ENCODE measurements around the gene ZNF219. TPM values are rescaled to one million over a fixed set of nuclear protein-coding genes. Genes with fewer than 3 reads are reported as not detected.

Gene ZNF219
- total and polyA plus RNA-seq, 2 of the 13 experiments (the other 11 are each of a cell fraction or from before 2014, with no cell fraction given), result 34.5 to 36.6 TPM

DNA sequence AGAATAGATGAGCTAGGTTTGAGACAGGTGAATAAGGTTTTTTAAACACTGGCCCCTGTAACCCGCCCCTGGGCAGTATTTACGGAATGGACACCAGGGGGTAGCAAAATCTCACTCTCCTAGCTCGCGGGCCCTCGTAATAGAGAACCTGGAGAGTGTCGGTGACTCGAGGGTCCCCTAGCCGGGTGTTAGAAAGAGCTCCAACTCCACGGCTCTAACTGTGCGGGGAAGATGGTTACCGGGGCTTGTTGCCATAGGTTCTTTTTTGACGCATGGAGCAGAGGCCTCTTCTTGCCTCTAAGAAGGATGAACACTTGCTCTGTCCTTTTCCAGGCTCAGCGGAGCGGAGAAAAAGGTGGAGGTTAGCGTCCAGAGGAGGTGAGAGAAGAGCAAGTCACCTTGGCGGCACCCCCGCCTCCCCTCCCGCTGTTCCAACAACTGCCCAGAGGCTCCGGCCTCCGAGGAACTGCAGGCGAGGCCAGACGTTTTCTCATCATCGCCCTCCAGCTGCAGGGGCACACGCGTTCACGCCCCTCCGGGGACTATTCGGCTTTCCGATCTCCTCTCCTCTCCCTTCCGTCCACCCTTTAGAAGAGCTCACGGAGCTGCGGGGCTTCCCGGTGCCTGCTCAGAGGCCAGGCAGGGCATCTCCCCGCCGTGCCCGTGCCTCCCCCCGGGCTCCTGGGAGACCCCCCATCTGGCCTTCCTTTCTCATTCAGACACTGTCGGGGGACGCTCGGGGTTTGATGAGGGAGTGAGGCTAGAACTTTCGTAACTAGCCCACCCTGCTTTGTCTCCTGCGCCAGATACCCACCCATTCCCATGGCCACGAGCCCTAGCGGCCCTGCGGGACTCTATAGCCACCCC, 29.7 kb downstream of the ZNF219 start (continued):
- TF ChIP-seq, protein P1, sequence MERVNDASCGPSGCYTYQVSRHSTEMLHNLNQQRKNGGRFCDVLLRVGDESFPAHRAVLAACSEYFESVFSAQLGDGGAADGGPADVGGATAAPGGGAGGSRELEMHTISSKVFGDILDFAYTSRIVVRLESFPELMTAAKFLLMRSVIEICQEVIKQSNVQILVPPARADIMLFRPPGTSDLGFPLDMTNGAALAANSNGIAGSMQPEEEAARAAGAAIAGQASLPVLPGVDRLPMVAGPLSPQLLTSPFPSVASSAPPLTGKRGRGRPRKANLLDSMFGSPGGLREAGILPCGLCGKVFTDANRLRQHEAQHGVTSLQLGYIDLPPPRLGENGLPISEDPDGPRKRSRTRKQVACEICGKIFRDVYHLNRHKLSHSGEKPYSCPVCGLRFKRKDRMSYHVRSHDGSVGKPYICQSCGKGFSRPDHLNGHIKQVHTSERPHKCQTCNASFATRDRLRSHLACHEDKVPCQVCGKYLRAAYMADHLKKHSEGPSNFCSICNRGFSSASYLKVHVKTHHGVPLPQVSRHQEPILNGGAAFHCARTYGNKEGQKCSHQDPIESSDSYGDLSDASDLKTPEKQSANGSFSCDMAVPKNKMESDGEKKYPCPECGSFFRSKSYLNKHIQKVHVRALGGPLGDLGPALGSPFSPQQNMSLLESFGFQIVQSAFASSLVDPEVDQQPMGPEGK (CRISPR knock-in tag; IDR thresholded peaks at IDR 0.05), result peak; percentile 45
- TF ChIP-seq ZNF660 (CRISPR knock-in tag; IDR thresholded peaks at IDR 0.05; ENCODE audit: borderline replicate concordance, low read depth) (no peak), ZNF143 (CRISPR knock-in tag; IDR thresholded peaks at IDR 0.05) (no peak), NFKB2 (CRISPR knock-in tag; IDR thresholded peaks at IDR 0.05; ENCODE audit: borderline replicate concordance) (no peak), NFKBIZ (CRISPR knock-in tag; IDR thresholded peaks at IDR 0.05) (no peak), ADNP (CRISPR knock-in tag; IDR thresholded peaks at IDR 0.05) (no peak), NR3C1 (CRISPR knock-in tag; IDR thresholded peaks at IDR 0.05) (no peak), ZNF430 (CRISPR knock-in tag; IDR thresholded peaks at IDR 0.05) (peak; percentile 45; the same call in 1 of the 2 replicates), MBNL3 (CRISPR knock-in tag; conservative IDR thresholded peaks at IDR 0.05) (no peak)
- TF ChIP-seq, protein P2, sequence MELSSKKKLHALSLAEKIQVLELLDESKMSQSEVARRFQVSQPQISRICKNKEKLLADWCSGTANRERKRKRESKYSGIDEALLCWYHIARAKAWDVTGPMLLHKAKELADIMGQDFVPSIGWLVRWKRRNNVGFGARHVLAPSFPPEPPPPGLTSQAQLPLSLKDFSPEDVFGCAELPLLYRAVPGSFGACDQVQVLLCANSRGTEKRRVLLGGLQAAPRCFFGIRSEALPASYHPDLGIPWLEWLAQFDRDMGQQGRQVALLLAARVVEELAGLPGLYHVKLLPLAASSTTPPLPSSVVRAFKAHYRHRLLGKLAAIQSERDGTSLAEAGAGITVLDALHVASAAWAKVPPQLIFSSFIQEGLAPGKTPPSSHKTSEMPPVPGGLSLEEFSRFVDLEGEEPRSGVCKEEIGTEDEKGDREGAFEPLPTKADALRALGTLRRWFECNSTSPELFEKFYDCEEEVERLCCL (CRISPR knock-in tag; IDR thresholded peaks at IDR 0.05; ENCODE audit: borderline replicate concordance), result no peak
- TF ChIP-seq, protein P3, sequence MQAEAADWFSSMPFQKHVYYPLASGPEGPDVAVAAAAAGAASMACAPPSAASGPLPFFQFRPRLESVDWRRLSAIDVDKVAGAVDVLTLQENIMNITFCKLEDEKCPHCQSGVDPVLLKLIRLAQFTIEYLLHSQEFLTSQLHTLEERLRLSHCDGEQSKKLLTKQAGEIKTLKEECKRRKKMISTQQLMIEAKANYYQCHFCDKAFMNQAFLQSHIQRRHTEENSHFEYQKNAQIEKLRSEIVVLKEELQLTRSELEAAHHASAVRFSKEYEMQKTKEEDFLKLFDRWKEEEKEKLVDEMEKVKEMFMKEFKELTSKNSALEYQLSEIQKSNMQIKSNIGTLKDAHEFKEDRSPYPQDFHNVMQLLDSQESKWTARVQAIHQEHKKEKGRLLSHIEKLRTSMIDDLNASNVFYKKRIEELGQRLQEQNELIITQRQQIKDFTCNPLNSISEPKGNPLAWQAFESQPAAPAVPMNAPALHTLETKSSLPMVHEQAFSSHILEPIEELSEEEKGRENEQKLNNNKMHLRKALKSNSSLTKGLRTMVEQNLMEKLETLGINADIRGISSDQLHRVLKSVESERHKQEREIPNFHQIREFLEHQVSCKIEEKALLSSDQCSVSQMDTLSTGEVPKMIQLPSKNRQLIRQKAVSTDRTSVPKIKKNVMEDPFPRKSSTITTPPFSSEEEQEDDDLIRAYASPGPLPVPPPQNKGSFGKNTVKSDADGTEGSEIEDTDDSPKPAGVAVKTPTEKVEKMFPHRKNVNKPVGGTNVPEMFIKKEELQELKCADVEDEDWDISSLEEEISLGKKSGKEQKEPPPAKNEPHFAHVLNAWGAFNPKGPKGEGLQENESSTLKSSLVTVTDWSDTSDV (CRISPR knock-in tag; IDR thresholded peaks at IDR 0.05), result no peak
- TF ChIP-seq, protein P4, sequence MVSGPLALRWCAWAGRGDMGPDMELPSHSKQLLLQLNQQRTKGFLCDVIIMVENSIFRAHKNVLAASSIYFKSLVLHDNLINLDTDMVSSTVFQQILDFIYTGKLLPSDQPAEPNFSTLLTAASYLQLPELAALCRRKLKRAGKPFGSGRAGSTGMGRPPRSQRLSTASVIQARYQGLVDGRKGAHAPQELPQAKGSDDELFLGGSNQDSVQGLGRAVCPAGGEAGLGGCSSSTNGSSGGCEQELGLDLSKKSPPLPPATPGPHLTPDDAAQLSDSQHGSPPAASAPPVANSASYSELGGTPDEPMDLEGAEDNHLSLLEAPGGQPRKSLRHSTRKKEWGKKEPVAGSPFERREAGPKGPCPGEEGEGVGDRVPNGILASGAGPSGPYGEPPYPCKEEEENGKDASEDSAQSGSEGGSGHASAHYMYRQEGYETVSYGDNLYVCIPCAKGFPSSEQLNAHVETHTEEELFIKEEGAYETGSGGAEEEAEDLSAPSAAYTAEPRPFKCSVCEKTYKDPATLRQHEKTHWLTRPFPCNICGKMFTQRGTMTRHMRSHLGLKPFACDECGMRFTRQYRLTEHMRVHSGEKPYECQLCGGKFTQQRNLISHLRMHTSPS (CRISPR knock-in tag; IDR thresholded peaks at IDR 0.05; ENCODE audit: low read depth), result no peak
- TF ChIP-seq, protein P5, sequence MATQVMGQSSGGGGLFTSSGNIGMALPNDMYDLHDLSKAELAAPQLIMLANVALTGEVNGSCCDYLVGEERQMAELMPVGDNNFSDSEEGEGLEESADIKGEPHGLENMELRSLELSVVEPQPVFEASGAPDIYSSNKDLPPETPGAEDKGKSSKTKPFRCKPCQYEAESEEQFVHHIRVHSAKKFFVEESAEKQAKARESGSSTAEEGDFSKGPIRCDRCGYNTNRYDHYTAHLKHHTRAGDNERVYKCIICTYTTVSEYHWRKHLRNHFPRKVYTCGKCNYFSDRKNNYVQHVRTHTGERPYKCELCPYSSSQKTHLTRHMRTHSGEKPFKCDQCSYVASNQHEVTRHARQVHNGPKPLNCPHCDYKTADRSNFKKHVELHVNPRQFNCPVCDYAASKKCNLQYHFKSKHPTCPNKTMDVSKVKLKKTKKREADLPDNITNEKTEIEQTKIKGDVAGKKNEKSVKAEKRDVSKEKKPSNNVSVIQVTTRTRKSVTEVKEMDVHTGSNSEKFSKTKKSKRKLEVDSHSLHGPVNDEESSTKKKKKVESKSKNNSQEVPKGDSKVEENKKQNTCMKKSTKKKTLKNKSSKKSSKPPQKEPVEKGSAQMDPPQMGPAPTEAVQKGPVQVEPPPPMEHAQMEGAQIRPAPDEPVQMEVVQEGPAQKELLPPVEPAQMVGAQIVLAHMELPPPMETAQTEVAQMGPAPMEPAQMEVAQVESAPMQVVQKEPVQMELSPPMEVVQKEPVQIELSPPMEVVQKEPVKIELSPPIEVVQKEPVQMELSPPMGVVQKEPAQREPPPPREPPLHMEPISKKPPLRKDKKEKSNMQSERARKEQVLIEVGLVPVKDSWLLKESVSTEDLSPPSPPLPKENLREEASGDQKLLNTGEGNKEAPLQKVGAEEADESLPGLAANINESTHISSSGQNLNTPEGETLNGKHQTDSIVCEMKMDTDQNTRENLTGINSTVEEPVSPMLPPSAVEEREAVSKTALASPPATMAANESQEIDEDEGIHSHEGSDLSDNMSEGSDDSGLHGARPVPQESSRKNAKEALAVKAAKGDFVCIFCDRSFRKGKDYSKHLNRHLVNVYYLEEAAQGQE (IDR thresholded peaks at IDR 0.05; ENCODE audit: borderline replicate concordance in 1 of 2, low read depth in 1 of 2, low read length in 2 of 2), result no peak

All from HepG2 (cell line).